Lung (tissue), 16 donors: Measurements from ENCODE around the gene SCCPDH. TPM values are rescaled to one million over a fixed set of nuclear protein-coding genes. Genes with fewer than 3 reads are reported as not detected.

Source experiments
- ATAC-seq: fragments of 200-7000 bp; cut with Tn5 transposase; one replicate; pipeline ENCODE4 v1.9.1; 2020; ENCODE audit warnings: moderate number of reproducible peaks; ENCODE audit not compliant: insufficient read depth, low FRiP score
- DNase-seq, 3 donors: peaks; one replicate each; pipeline ENCODE4 v3.0.0-alpha.2; 2013 to 2017
- H3K27ac ChIP-seq, 2 donors: one replicate each; pipeline ENCODE4 v1.5.1; 2013; ENCODE audit warnings: mild to moderate bottlenecking in 2 of 2, moderate library complexity in 2 of 2, control low read depth in 1 of 2, inconsistent platforms in 1 of 2, low read depth in 1 of 2, low read length in 1 of 2
- H3K27me3 ChIP-seq, 3 donors: one replicate each; pipeline ENCODE4 v1.5.1; 2013; ENCODE audit warnings: low read length in 2 of 3; ENCODE audit not compliant: control insufficient read depth in 3 of 3, insufficient read depth in 3 of 3
- H3K36me3 ChIP-seq, 4 donors: one replicate each; pipeline ENCODE4 v1.5.1; 2013; ENCODE audit warnings: low read length in 4 of 4, mild to moderate bottlenecking in 1 of 4, moderate library complexity in 1 of 4; ENCODE audit not compliant: control insufficient read depth in 4 of 4, insufficient read depth in 4 of 4
- H3K4me1 ChIP-seq, 5 donors: one replicate each; pipeline ENCODE4 v1.5.1; 2013; ENCODE audit warnings: low read length in 5 of 5, mild to moderate bottlenecking in 2 of 5, moderate library complexity in 1 of 5; ENCODE audit not compliant: control insufficient read depth in 5 of 5, insufficient read depth in 5 of 5
- H3K4me3 ChIP-seq: one replicate; pipeline ENCODE4 v1.5.1; 2013; ENCODE audit warnings: mild to moderate bottlenecking, control low read depth, moderate library complexity
- H3K9ac ChIP-seq, 2 donors: one replicate each; pipeline ENCODE4 v1.5.1; 2013; ENCODE audit warnings: low read length in 2 of 2, control low read depth in 1 of 2; ENCODE audit not compliant: insufficient read depth in 1 of 2
- H3K9me3 ChIP-seq, 4 donors: one replicate each; pipeline ENCODE4 v1.5.1; 2013; ENCODE audit warnings: low read length in 3 of 4, mild to moderate bottlenecking in 1 of 4, moderate library complexity in 1 of 4; ENCODE audit not compliant: control insufficient read depth in 4 of 4, insufficient read depth in 3 of 4
- WGBS, 2 donors: extraction: QIAGEN DNeasy Blood & Tissue Kit; methylation state at CpG; one replicate each; pipeline ENCODE4 v1.1.7; 2013; 5-methylcytosine and 5-hydroxymethylcytosine counted together
- long read RNA-seq, 5 donors: transcript quantifications; one replicate each; lab custom pipeline, GENCODE V29; 2026
- polyA plus RNA-seq, 2 donors: library from polyadenylated mRNA; stranded (reverse); fragments of 200-250 nt; gene quantifications; one replicate each; pipeline ENCODE4 v1.2.1, GENCODE V29; 2013
- total RNA-seq, 2 donors: library from RNA; depleted of rRNA in 1 of 2; stranded (reverse); fragments of >200 nt in 1 of 2; gene quantifications; one replicate each; pipeline ENCODE4 v1.2.1, GENCODE V29; 2014 to 2021
- TF ChIP-seq, protein P1 (sequence below): IDR thresholded peaks from 2 replicates; pipeline ENCODE4 v1.5.1; 2012; ENCODE audit warnings: mild to moderate bottlenecking; ENCODE audit errors: control extremely low read depth, extremely low read depth
- donor health status: control.
- donor health status: control.
- donor health status: Bipolar disorder and iron deficiency.
- donor health status: healthy.
- donor health status: DM: yes; HTN: yes; CAD: no.

Gene SCCPDH, protein sequence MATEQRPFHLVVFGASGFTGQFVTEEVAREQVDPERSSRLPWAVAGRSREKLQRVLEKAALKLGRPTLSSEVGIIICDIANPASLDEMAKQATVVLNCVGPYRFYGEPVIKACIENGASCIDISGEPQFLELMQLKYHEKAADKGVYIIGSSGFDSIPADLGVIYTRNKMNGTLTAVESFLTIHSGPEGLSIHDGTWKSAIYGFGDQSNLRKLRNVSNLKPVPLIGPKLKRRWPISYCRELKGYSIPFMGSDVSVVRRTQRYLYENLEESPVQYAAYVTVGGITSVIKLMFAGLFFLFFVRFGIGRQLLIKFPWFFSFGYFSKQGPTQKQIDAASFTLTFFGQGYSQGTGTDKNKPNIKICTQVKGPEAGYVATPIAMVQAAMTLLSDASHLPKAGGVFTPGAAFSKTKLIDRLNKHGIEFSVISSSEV
- 10 to 100 TPM; 28.6 to 34.0 TPM for total RNA-seq
- 10 to 100 TPM; 14.2 to 21.0 TPM for polyA plus RNA-seq
- long read RNA-seq, donor 1, transcript SCCPDH-201 (12 exons, 2,503 nt): major isoform, 51 of 67 reads
- long read RNA-seq, donor 1, partial matches to known transcripts: 16 of 67 reads
- long read RNA-seq, donor 1, other reads (novel, unspliced or antisense): 0 of 67 reads
- long read RNA-seq, donor 2, transcript SCCPDH-201 (12 exons, 2,503 nt): major isoform, 8 of 13 reads
- long read RNA-seq, donor 2, partial matches to known transcripts: 5 of 13 reads
- long read RNA-seq, donor 2, other reads (novel, unspliced or antisense): 0 of 13 reads
- long read RNA-seq, donor 3, transcript SCCPDH-201 (12 exons, 2,503 nt): major isoform, 22 of 33 reads
- long read RNA-seq, donor 3, partial matches to known transcripts: 11 of 33 reads
- long read RNA-seq, donor 3, other reads (novel, unspliced or antisense): 0 of 33 reads
- long read RNA-seq, donor 4, partial matches to known transcripts: 5 of 9 reads
- long read RNA-seq, donor 4, other reads (novel, unspliced or antisense): 0 of 9 reads
- long read RNA-seq, donor 5, transcript SCCPDH-201 (12 exons, 2,503 nt): major isoform, 38 of 47 reads
- long read RNA-seq, donor 5, partial matches to known transcripts: 9 of 47 reads
- long read RNA-seq, donor 5, other reads (novel, unspliced or antisense): 0 of 47 reads

DNA sequence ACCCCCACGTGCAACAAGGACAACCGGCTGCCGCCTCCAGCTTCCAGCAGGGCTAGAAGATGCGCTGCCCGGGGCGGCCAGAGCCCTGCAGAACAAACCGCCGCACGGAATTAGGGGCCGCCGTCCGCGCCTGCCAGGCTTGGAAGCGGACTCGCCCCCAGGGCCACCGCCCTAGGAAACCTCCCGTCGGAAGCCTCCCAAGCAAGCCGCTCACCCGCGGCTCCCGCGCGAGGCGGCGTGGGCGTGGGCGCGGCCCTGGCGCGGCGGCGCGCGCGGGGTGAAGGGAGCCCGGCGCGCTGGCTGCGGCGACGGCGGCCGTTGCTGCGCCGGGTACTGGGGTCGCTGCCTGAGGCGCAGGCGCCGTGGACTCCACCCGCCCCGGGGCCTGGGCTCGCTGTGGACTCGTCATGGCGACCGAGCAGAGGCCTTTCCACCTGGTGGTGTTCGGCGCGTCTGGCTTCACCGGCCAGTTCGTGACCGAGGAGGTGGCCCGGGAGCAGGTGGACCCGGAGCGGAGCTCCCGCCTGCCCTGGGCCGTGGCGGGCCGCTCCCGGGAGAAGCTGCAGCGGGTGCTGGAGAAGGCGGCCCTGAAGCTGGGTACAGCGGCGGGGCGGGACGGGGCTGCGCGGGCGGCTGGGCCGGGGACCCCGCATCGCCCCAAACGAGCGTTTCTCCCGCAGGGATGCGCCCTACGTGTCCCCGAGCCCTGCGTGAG, at the start of gene SCCPDH:
Gene SCCPDH, plus strand, starts transcription at position 394 of the 715 bp plus-strand sequence. Its CDS starts 14 bp downstream, at position 408.
- Histone ChIP-seq H3K4me1 (peaks cover 0 to 4% (median 0%) of the 10 kb centered on the region in 5 donors), H3K36me3 (peaks cover 4 to 19% (median 15%) of the 10 kb centered on the region in 4 donors), H3K9ac (peak within 1 kb of the TSS; percentile 70 to 95), H3K27ac (peak within 1 kb of the TSS; percentile 86 to 90), H3K4me3 (peak within 1 kb of the TSS; percentile 85), H3K9me3 (no peaks in the 10 kb centered on the region), H3K27me3 (no peaks in the 10 kb centered on the region)
- peak; percentile 82 to 89 (median 87) for DNase-seq
- 0% methylated on average over 70 to 89 of the region's 89 CpGs for WGBS, 2 donors
- TF ChIP-seq, protein P1, sequence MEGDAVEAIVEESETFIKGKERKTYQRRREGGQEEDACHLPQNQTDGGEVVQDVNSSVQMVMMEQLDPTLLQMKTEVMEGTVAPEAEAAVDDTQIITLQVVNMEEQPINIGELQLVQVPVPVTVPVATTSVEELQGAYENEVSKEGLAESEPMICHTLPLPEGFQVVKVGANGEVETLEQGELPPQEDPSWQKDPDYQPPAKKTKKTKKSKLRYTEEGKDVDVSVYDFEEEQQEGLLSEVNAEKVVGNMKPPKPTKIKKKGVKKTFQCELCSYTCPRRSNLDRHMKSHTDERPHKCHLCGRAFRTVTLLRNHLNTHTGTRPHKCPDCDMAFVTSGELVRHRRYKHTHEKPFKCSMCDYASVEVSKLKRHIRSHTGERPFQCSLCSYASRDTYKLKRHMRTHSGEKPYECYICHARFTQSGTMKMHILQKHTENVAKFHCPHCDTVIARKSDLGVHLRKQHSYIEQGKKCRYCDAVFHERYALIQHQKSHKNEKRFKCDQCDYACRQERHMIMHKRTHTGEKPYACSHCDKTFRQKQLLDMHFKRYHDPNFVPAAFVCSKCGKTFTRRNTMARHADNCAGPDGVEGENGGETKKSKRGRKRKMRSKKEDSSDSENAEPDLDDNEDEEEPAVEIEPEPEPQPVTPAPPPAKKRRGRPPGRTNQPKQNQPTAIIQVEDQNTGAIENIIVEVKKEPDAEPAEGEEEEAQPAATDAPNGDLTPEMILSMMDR: no peak
- ATAC-seq: peak; percentile 98

DNA sequence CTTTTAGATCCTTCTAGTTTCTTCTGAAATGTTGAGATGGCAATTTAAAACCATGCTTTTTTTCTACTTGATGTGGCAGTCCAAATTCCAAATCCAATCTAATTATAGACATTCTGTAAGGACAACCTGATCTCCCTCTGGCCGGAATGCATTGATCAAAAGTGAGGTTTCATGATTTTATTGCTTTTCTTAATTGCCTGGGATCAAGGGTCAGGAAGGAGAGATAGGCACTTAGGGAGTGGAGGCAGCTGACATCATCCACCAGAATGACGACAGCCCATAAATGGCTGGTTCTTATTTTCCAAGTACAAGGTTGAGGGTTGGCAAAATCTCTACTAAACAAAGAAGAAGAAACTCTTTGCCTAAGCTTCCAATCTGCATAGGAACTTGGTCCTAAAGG, 46.4 kb upstream of the SCCPDH start:
- no peaks in the 10 kb centered on the region for H3K9me3 ChIP-seq
- H3K4me1 ChIP-seq: peaks cover 0 to 4% (median 0%) of the 10 kb centered on the region in 5 donors
- DNase-seq (no peak), ATAC-seq (no peak)
- peaks cover 0 to 2% (median 0%) of the 10 kb centered on the region in 4 donors for H3K36me3 ChIP-seq
- H3K27me3 ChIP-seq: no peaks in the 10 kb centered on the region
- H3K4me3 ChIP-seq: no peak overlapping the region
- TF ChIP-seq, protein P1: no peak
- no peak overlapping the region for H3K9ac ChIP-seq
- no peak overlapping the region for H3K27ac ChIP-seq
- WGBS, 2 donors: 88 to 93% methylated on average over 2 of the region's 2 CpGs

DNA sequence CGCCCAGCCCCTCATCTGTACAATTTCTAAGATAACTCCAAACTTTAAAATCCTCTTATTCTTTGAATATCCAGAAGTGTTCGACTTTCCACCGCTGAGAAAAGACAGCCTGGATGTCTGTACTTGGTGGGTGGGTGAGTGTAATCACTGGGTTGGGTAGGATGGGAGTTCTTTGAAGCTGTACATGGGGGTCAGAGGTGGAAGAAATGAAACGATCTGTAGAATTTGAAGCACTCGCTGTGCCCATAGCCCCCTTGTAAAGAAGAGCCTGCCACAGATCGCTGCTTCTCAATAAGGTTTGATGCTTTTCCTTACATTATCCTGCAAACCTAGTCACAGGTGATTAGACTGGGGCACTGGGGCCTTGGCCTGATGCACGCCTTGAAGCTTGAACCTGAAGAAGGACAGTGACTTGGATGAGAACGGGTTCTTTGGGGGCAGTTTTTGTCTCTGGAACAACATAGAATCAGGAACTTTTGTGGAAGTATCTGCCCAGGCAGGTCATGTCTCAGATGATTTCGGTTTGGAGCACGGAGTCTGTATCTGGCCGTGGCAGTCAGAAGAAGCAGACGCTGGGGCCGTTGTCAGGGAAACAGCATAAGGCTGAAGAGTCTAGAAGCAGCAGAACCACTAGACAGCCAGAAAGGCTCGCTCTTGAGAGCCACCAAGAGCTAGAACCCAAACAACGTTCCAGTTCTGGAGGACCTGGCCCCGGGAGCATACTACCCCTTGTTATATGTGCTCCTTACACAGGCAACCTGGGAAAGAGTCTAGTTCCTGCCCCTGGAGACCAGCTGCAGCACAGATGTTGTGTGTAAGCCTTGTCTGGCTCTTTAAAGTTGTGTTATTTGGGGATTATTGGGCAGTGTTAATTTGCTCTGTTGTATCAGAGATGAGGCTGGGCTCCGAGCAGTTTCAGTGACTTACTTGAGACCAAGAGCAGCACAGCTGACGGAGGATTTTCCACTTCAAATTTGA, 45.1 kb upstream of the SCCPDH start:
- no peak overlapping the region for H3K4me3 ChIP-seq
- 76 to 87% methylated on average over 18 of the region's 18 CpGs for WGBS, 2 donors
- DNase-seq (no peak), ATAC-seq (no peak)
- no peak overlapping the region for H3K9ac ChIP-seq
- no peak overlapping the region for H3K27ac ChIP-seq
- peaks cover 0 to 4% (median 0%) of the 10 kb centered on the region in 5 donors for H3K4me1 ChIP-seq
- H3K36me3 ChIP-seq: no peaks in the 10 kb centered on the region
- TF ChIP-seq, protein P1: no peak
- H3K9me3 ChIP-seq: no peaks in the 10 kb centered on the region
- no peaks in the 10 kb centered on the region for H3K27me3 ChIP-seq
